ENCODE data around the gene CDH2.

GRCh38 chr18:28132084-28132483 is 44.8 kb downstream of the CDH2 start:
- TF ChIP-seq CTCF (IDR thresholded peaks at IDR 0.05) (no peak), EP300 (IDR thresholded peaks at IDR 0.05) (no peak), POLR2A (IDR thresholded peaks at IDR 0.05) (no peak)
